HepG2 (cell line): ENCODE measurements around the gene SMAP2. TPM values are rescaled to one million over a fixed set of nuclear protein-coding genes. Genes with fewer than 3 reads are reported as not detected.

Experiments used
- DNMT1 ChIP-seq: sonication (generic); formaldehyde crosslinking; IDR thresholded peaks from 2 replicates; pipeline ENCODE4 v1.5.1; 2020; ENCODE audit warnings: mild to moderate bottlenecking, missing genetic modification reagents
- GRHL1 ChIP-seq: sonication (generic); formaldehyde crosslinking; conservative IDR thresholded peaks from 2 replicates; pipeline ENCODE4 v1.8.0; 2022; ENCODE audit warnings: missing genetic modification reagents
- IKZF1 ChIP-seq: fragments of 450-650 bp; IDR thresholded peaks from 2 replicates; pipeline ENCODE4 v1.7.1; 2016
- LRRFIP1 ChIP-seq: sonication (generic); formaldehyde crosslinking; conservative IDR thresholded peaks from 2 replicates; pipeline ENCODE4 v1.4.0; 2020; ENCODE audit warnings: missing genetic modification reagents
- MNT ChIP-seq: fragments of 450-650 bp; IDR thresholded peaks from 2 replicates; pipeline ENCODE4 v1.6.1; 2016
- NR2F1 ChIP-seq, 2 experiments: fragments of 450-650 bp in 1 of 2; formaldehyde crosslinking in 1 of 2; IDR thresholded peaks; 2 replicates each; pipeline versions ENCODE4 v1.5.0 to v1.6.1; 2016 to 2020; ENCODE audit warnings: mild to moderate bottlenecking in 1 of 2, missing compliant biosample characterization in 1 of 2, missing genetic modification reagents in 1 of 2, moderate library complexity in 1 of 2
- POLR2G ChIP-seq: fragments of 200-400 bp; formaldehyde crosslinking; IDR thresholded peaks from 2 replicates; pipeline ENCODE4 v1.6.1; 2018; ENCODE audit warnings: mild to moderate bottlenecking, low read depth, low read length, moderate library complexity
- RBAK ChIP-seq: sonication (generic); formaldehyde crosslinking; IDR thresholded peaks from 2 replicates; pipeline ENCODE4 v1.5.1; 2020; ENCODE audit warnings: mild to moderate bottlenecking, missing genetic modification reagents
- SALL1 ChIP-seq: sonication (generic); formaldehyde crosslinking; IDR thresholded peaks from 2 replicates; pipeline ENCODE4 v1.8.0; 2022; ENCODE audit warnings: mild to moderate bottlenecking, missing genetic modification reagents
- SP5 ChIP-seq: IDR thresholded peaks from 2 replicates; pipeline ENCODE4 v1.6.1; 2016; ENCODE audit warnings: low read depth, borderline replicate concordance
- TBP ChIP-seq: sonication (generic); formaldehyde crosslinking; IDR thresholded peaks from 2 replicates; pipeline ENCODE4 v1.5.0; 2020; ENCODE audit warnings: missing genetic modification reagents
- TEAD2 ChIP-seq: sonication (generic); formaldehyde crosslinking; IDR thresholded peaks from 2 replicates; pipeline ENCODE4 v1.9.0; 2021; ENCODE audit warnings: missing genetic modification reagents
- TMF1 ChIP-seq: sonication (generic); formaldehyde crosslinking; IDR thresholded peaks from 2 replicates; pipeline ENCODE4 v1.8.1; 2022; ENCODE audit warnings: low read depth, missing genetic modification reagents
- ZBTB14 ChIP-seq: sonication (generic); formaldehyde crosslinking; IDR thresholded peaks from 2 replicates; pipeline ENCODE4 v1.4.0; 2020; ENCODE audit warnings: missing genetic modification reagents
- ZBTB42 ChIP-seq: sonication (generic); formaldehyde crosslinking; IDR thresholded peaks from 2 replicates; pipeline ENCODE4 v1.5.0; 2020; ENCODE audit warnings: mild to moderate bottlenecking, missing genetic modification reagents
- ZNF121 ChIP-seq: sonication (generic); formaldehyde crosslinking; IDR thresholded peaks from 2 replicates; pipeline ENCODE4 v1.5.0; 2020; ENCODE audit warnings: mild to moderate bottlenecking, missing genetic modification reagents
- ZNF136 ChIP-seq: sonication (generic); formaldehyde crosslinking; IDR thresholded peaks from 2 replicates; pipeline ENCODE4 v1.8.1; 2022; ENCODE audit warnings: low read depth, mild to moderate bottlenecking, moderate library complexity, missing genetic modification reagents
- ZNF251 ChIP-seq: sonication (generic); formaldehyde crosslinking; IDR thresholded peaks from 2 replicates; pipeline ENCODE4 v1.9.0; 2021; ENCODE audit warnings: mild to moderate bottlenecking, missing genetic modification reagents
- ZNF598 ChIP-seq: sonication (generic); formaldehyde crosslinking; IDR thresholded peaks from 2 replicates; pipeline ENCODE4 v1.5.1; 2020; ENCODE audit warnings: mild to moderate bottlenecking, missing genetic modification reagents, borderline replicate concordance
- ZNF781 ChIP-seq: sonication (generic); formaldehyde crosslinking; IDR thresholded peaks from 2 replicates; pipeline ENCODE4 v1.5.1; 2020; ENCODE audit warnings: borderline replicate concordance, mild to moderate bottlenecking, missing genetic modification reagents; ENCODE audit errors: not compliant biosample characterization
- polyA plus RNA-seq, 8 experiments: library from polyadenylated mRNA; depleted of rRNA in 3 of 8; stranded (reverse) in 7 of 8; unstranded in 1 of 8; fragments of >200 nt; fragmentation: Illumina TruSeq in 4 of 8; extraction: Trizol in 4 of 8; gene quantifications; 2 replicates each; pipeline versions ENCODE4 v1.2.1 to v1.2.3, GENCODE V29; 2011 to 2016; ENCODE audit warnings: low read depth in 4 of 8, missing spikeins in 1 of 8, mixed read lengths in 1 of 8; ENCODE audit not compliant: insufficient read depth in 1 of 8
- total RNA-seq, 5 experiments: library from RNA; depleted of rRNA; stranded (reverse); fragments of >200 nt; fragmentation: Illumina TruSeq; extraction: Trizol; gene quantifications; 2 replicates each; pipeline ENCODE4 v1.2.3, GENCODE V29; 2016; ENCODE audit warnings: low read depth in 1 of 5

Gene SMAP2
- total and polyA plus RNA-seq, 2 of the 13 experiments (the other 11 are each of a cell fraction or from before 2014, with no cell fraction given), result 19.0 to 22.3 TPM

- TF ChIP-seq ZNF121 (CRISPR knock-in tag) (peak; percentile 97), TBP (no peak), SALL1 (peak; percentile 90), GRHL1 (CRISPR knock-in tag) (no peak), TMF1 (CRISPR knock-in tag) (no peak), ZNF136 (peak; percentile 70; the same call in 1 of the 2 replicates), LRRFIP1 (no peak), ZNF251 (CRISPR knock-in tag) (no peak), POLR2G (no peak), ZNF598 (CRISPR knock-in tag) (no peak), ZNF781 (no peak), SP5 (CRISPR knock-in tag) (peak; percentile 45), IKZF1 (no peak), MNT (no peak), TEAD2 (CRISPR knock-in tag) (no peak), NR2F1 (CRISPR knock-in tag; IDR thresholded peaks at IDR 0.05) (no peak), ZBTB14 (CRISPR knock-in tag) (no peak), DNMT1 (no peak), ZBTB42 (peak; percentile 88; the same call in 1 of the 2 replicates), RBAK (CRISPR knock-in tag) (no peak)
These were observed 10.2 kb downstream of the SMAP2 start (continued) for GRCh38 chr1:40383488-40384412.
